Measurements from ENCODE around the gene PFN3. TPM values are rescaled to one million over a fixed set of nuclear protein-coding genes. Genes with fewer than 3 reads are reported as not detected.

The PFN3 gene
- total RNA-seq, 1 experiment from 2014 or later, result not detected

- Histone ChIP-seq H4K20me1 (ENCODE audit: insufficient read depth) (no peaks in the 10 kb centered on the region), H3K27ac (no peak overlapping the region), H3K27me3 (ENCODE audit: insufficient read depth, low read depth) (no peaks in the 10 kb centered on the region), H3K4me3 (peak overlapping the region; percentile 78), H3K4me1 (replicated peaks; ENCODE audit: insufficient read depth) (peaks cover 3% of the 10 kb centered on the region; the same call in 1 of the 2 replicates), H3K4me2 (peak overlapping the region; percentile 94), H3K9me2 (ENCODE audit: insufficient read depth) (no peaks in the 10 kb centered on the region), H2AFZ (peak overlapping the region; percentile 84), H3K36me3 (ENCODE audit: low read depth) (no peaks in the 10 kb centered on the region), H3K79me2 (ENCODE audit: low read depth) (no peaks in the 10 kb centered on the region), H3F3A (ENCODE audit: insufficient read depth, low read depth) (peaks cover 12% of the 10 kb centered on the region; the same call in 1 of the 2 replicates), H3K9me3 (ENCODE audit: insufficient read depth, low read depth) (no peaks in the 10 kb centered on the region)
- intact Hi-C loops (cut with micrococcal nuclease; ENCODE audit: unreplicated experiment), result loop anchor here (1.0 kb wide), 3 partner anchors 22 to 97 kb away; partner anchors contain the start of gene GRK6
- BruUV-seq (replicated peaks), result no TSS peak
- no peak for TF ChIP-seq CTCF (conservative IDR thresholded peaks at IDR 0.05)
- TF ChIP-seq EZH2 (IDR thresholded peaks at IDR 0.05; ENCODE audit: low read depth), result no peak
- CTCF ChIA-PET, result interaction anchor here (0.6 to 3.9 kb wide), 9 partner anchors 15 to 96 kb away, joined by 3 to 53 read pairs (median 5); partner anchors contain the start of gene GRK6
- POLR2A ChIA-PET (ENCODE audit: unreplicated experiment), result interaction anchor here (0.5 to 0.7 kb wide), 5 partner anchors 22 to 141 kb away, joined by 3 to 5 read pairs (median 3); partner anchors contain the start of gene GRK6
- DNase-seq, result no peak
Measured at GRCh38 chr5:177404641-177405179, 4.2 kb upstream of the PFN3 start.

GRCh38 chr5:177403792-177404640 lies 3.6 kb upstream of the PFN3 start:
- BruUV-seq (replicated peaks), result no TSS peak
- peak; percentile 51 to 86 for DNase-seq
- peak overlapping the region; percentile 84 for H2AFZ ChIP-seq
- H3K9me2 ChIP-seq (ENCODE audit: insufficient read depth), result no peaks in the 10 kb centered on the region
- peak overlapping the region; percentile 78 for H3K4me3 ChIP-seq
- TF ChIP-seq EZH2 (IDR thresholded peaks at IDR 0.05; ENCODE audit: low read depth), result no peak
- peak; percentile 73 for TF ChIP-seq CTCF (conservative IDR thresholded peaks at IDR 0.05)
- H3K79me2 ChIP-seq (ENCODE audit: low read depth), result no peaks in the 10 kb centered on the region
- POLR2A ChIA-PET (ENCODE audit: unreplicated experiment), result interaction anchor here (0.5 to 0.8 kb wide), 7 partner anchors 11 to 658 kb away, joined by 3 to 5 read pairs (median 3); partner anchors contain the start of gene GRK6
- peaks cover 12% of the 10 kb centered on the region; the same call in 1 of the 2 replicates for H3F3A ChIP-seq (ENCODE audit: insufficient read depth, low read depth)
- H4K20me1 ChIP-seq (ENCODE audit: insufficient read depth), result no peaks in the 10 kb centered on the region
- H3K27me3 ChIP-seq (ENCODE audit: insufficient read depth, low read depth), result no peaks in the 10 kb centered on the region
- H3K4me2 ChIP-seq, result peak overlapping the region; percentile 94
- no peaks in the 10 kb centered on the region for H3K36me3 ChIP-seq (ENCODE audit: low read depth)
- CTCF ChIA-PET, result interaction anchor here (0.7 to 3.9 kb wide), 13 partner anchors 14 to 827 kb away, joined by 3 to 53 read pairs (median 5); partner anchors contain the start of genes GRK6 and NHP2
- H3K9me3 ChIP-seq (ENCODE audit: insufficient read depth, low read depth), result no peaks in the 10 kb centered on the region
- no peak overlapping the region for H3K27ac ChIP-seq
- H3K4me1 ChIP-seq (replicated peaks; ENCODE audit: insufficient read depth), result peaks cover 3% of the 10 kb centered on the region; the same call in 1 of the 2 replicates
- intact Hi-C loops (cut with micrococcal nuclease; ENCODE audit: unreplicated experiment), result loop anchor here (1.0 kb wide), 3 partner anchors 22 to 97 kb away; partner anchors contain the start of gene GRK6

GRCh38 chr5:177403102-177403791 lies 2.8 kb upstream of the PFN3 start:
- BruUV-seq (replicated peaks), result no TSS peak
- POLR2A ChIA-PET (ENCODE audit: unreplicated experiment), result interaction anchor here (0.6 to 0.8 kb wide), 3 partner anchors 12 to 659 kb away, joined by 3 to 5 read pairs (median 3); no protein-coding TSS in a partner anchor
- no peaks in the 10 kb centered on the region for H3K9me2 ChIP-seq (ENCODE audit: insufficient read depth)
- no peak overlapping the region for H3K27ac ChIP-seq
- peak overlapping the region; percentile 84 for H2AFZ ChIP-seq
- no peaks in the 10 kb centered on the region for H3K36me3 ChIP-seq (ENCODE audit: low read depth)
- no peaks in the 10 kb centered on the region for H3K79me2 ChIP-seq (ENCODE audit: low read depth)
- H3F3A ChIP-seq (ENCODE audit: insufficient read depth, low read depth), result peaks cover 12% of the 10 kb centered on the region; the same call in 1 of the 2 replicates
- intact Hi-C loops (cut with micrococcal nuclease; ENCODE audit: unreplicated experiment), result no loop called here
- no peak for TF ChIP-seq CTCF (conservative IDR thresholded peaks at IDR 0.05)
- TF ChIP-seq EZH2 (IDR thresholded peaks at IDR 0.05; ENCODE audit: low read depth), result no peak
- no peaks in the 10 kb centered on the region for H4K20me1 ChIP-seq (ENCODE audit: insufficient read depth)
- H3K27me3 ChIP-seq (ENCODE audit: insufficient read depth, low read depth), result no peaks in the 10 kb centered on the region
- no peaks in the 10 kb centered on the region for H3K9me3 ChIP-seq (ENCODE audit: insufficient read depth, low read depth)
- H3K4me1 ChIP-seq (replicated peaks; ENCODE audit: insufficient read depth), result peaks cover 3% of the 10 kb centered on the region; the same call in 1 of the 2 replicates
- peak; percentile 36 to 57 for DNase-seq
- H3K4me3 ChIP-seq, result peak overlapping the region; percentile 78
- H3K4me2 ChIP-seq, result peak overlapping the region; percentile 94
- CTCF ChIA-PET, result interaction anchor here (0.5 to 3.9 kb wide), 14 partner anchors 13 to 828 kb away, joined by 3 to 53 read pairs (median 6); partner anchors contain the start of genes GRK6 and NHP2
